Left hindlimb (tissue), 1 donor: Measurements from ENCODE around the gene DDX11.
"Not testable (repeated sequence)": the region's sequence is repeated elsewhere in the genome, so short reads cannot be mapped to it uniquely, and the experiment has no call there.

Experiments used
- DNase-seq: peaks from one replicate; pipeline ENCODE4 v3.0.0-alpha.2; 2018

Gene DDX11

DNA sequence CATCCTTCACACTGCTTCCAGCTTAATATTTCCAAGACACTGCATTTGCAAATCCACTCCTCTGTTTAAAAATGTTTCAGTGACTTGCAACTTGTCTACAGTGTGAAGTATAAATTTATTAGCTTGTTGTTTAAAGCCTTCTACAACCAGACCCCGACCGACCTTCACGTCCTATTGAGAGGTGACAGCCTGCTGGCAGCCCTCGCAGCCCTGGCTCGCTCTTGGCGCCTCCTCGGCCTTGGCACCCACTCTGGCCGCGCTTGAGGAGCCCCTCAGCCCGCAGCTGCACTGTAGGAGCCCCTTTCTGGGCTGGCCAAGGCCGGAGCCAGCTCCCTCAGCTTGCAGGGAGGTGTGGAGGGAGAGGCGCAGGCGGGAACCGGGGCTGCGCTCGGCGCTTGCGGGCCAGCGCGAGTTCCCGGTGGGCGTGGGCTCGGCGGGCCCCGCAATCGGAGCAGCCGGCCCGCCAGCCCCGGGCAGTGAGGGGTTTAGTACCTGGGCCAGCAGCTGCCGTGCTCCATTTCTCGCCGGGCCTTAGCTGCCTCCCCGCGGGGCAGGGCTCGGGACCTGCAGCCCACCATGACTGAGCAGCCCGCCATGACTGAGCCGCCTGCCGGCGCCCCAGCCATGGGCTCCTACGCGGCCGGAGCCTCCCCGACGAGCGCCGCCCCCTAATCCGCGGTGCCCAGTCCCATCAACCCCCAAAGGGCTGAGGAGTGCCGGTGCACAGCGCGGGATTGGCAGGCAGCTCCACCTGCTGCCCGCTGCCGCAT lies 2.5 kb upstream of the DDX11 start:
- DNase-seq: not testable (repeated sequence)

GRCh38 chr12:31072962-31073361 lies 698 bp upstream of the DDX11 start:
- not testable (repeated sequence) for DNase-seq

DNA sequence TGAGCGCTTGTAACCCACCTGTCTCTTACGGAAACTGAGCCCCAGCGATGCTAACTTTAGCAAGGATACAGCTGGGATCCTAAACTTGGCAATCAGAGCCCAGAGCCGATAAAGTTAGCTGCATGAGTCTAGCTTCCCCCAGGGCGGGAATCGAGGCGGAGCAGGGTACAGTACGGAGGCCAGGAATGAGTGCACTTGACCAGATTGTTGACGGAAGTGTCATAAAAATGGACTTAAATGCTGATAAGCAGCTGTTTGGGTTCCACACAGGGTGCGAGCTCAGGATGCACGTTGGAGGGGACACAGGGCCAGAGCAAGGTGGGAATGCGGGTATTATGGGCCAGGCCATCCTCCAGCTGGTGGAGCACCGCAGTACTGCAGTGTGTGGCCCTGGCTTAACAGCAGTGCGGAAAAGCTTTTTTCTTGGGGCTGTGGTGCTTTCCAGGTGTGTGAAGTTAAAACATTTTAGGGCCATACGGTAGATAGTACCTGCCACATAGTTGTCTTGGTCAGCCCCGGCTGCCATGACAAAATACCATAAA lies 744 bp downstream of the DDX11 start:
- DNase-seq: not testable (repeated sequence)

- not testable (repeated sequence) for DNase-seq
Measured at GRCh38 chr12:31076150-31076549, 2.5 kb downstream of the DDX11 start.

DNA sequence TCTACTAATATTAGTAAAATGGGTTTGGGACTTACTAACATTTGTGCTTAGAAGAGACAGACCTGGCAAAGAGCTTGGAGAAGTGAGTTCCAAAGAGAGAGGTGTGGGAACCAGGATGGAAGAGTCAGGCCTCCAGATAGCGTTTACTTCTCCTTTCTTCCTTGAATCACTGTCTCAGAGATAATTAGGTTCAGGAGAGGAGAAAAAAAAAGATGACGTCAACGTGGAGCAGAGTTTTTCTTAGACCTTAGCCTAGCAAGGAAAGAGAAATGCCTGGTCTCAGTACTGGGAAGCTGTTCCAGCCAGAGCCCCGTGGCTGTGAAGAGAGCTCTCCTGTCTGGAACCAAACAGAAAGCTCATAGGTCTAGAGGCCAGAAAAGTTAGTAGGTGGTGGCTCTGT lies 3.4 kb downstream of the DDX11 start:
- DNase-seq: not testable (repeated sequence)

- not testable (repeated sequence) for DNase-seq
Measured at GRCh38 chr12:31077998-31078397, 4.3 kb downstream of the DDX11 start.

DNA sequence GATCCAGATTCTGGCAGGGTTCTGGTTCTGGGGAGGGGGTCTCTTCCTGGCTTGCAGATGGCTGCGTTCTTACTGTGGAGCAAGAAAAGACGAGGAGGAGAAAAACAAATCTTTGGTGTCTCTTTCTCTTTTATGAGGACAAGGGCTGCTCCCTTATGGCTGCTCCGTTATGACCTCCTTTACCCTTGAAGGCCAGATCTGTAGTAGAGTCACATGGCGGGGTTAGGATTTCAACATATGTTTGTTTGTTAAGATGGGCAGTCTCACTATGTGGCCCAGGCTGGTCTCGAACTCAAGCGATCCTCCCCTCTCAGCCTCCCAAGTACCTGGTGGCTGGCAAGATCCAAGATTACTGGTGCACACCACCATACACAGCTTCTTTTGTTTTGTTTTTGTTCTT lies 5.8 kb downstream of the DDX11 start:
- not testable (repeated sequence) for DNase-seq

DNA sequence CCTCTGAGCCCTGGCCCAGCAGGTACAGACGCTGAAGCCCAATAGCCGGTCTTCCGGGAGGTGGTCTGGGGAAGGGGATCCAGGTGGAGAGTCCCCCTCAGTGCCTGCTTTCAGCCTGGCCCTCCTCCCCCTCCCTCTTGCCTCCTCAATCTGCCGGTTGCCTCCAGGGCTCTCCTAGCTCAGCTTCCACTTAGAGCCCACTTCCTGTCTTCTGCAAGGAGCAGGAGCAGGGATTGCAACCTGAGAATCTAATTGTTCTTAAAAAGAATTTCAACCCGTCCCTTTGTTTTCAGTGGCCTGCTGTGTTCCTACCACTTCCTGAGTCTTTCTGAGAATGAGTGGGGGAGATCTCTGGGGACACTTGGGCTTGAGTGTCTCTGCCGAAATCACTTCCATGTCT lies 6.6 kb downstream of the DDX11 start:
- not testable (repeated sequence) for DNase-seq

- DNase-seq: not testable (repeated sequence)
Measured at GRCh38 chr12:31081274-31081673, 7.6 kb downstream of the DDX11 start.

DNA sequence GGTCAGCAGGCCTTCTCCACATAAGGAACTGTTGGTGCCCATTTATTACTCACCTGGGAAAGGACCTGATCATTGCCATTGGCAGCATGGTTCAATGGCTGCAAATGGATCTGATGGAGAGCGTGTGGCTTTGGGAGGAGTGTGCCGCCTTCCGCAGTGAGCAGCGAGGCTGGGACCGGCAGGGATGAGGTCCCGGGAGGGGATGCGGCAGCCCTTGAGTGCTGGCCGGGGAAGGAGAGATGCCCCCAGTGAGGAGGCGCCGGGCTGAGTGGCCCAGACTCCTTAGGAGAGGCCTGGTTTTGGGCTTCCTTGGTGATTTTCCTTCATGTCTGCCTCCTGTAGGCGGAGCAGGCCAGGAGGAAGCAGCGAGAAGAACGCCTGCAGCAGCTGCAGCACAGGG lies 10.6 kb downstream of the DDX11 start:
- DNase-seq: not testable (repeated sequence)

DNA sequence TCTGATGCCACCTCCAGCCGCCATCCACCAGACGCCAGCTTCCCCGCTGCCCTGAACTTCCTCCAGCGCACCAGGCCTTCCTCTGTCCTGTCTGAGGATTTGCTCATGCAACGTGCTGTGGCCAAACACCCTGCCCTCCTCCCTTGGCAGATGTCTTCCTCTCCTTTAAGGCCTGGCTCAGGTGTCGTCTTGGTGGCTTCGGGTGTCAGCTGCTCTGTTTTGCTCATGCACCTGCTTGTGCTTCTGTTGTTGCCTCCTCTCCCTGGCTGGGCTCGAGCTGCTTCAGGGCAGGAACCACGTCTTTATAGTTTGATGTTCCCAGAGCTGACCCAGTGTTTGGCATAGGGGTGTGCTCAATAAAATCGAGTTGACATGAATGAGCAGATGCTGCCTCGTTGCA lies 12.4 kb downstream of the DDX11 start:
- DNase-seq: not testable (repeated sequence)

DNA sequence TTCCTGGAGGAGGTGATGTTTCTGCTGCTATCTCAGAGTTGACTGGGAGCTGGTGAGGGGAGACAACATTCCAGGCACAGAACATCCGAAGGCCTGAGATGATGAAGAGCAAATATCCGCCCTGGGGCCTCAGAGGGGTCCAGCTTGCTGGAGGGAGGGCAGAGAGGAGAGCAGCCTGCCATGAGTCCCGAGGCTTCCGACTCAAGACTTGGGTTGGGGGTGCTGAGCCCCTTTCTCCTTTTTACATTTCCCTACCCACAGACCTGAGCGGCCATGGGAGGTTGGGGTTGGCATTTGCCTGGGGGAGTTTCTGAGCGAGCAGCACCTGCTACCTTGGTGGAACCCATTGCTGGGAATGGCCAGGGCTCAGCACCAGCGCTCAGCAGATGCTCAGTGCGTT lies 13.8 kb downstream of the DDX11 start:
- DNase-seq: not testable (repeated sequence)

DNA sequence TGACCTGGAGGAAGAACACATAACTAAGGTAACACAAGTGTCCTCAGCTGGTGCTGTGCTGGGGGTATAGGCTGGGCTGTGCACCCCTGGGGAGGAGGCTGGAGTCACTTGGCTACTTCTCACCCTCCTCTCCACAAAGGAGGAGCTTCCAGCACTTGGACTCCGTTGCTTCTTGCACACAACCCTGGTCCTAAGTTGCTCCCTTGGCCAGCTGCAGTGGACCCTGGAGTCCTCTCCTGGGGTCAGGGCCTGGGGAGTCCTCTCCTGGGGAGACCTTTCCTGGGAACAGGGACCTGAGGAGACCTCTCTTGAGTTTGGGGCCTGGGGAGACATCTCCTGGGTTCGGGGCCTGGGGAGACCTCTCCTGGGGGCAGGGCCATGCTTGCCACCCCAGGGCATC lies 14.3 kb downstream of the DDX11 start:
- DNase-seq: not testable (repeated sequence)

DNA sequence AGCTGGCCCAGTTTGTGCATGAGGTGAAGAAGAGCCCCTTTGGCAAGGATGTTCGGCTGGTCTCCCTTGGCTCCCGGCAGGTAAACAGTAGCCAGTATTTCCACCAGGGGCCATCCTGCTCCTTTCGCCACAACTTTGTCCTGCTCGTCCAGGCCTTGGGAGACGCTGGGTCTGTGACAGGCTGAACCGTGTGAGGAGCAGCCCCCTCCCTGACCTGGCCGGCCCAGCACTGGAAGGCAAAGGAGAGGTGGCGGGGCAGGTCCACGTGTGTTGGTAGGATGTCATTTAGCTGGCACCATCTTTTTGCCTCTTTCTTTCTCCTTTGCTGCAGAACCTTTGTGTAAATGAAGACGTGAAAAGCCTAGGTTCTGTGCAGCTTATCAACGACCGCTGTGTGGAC lies 15.4 kb downstream of the DDX11 start:
- no peak for DNase-seq

GRCh38 chr12:31091629-31092028 lies 18.0 kb downstream of the DDX11 start:
- DNase-seq: not testable (repeated sequence)

GRCh38 chr12:31092718-31093117 lies 19.1 kb downstream of the DDX11 start:
- not testable (repeated sequence) for DNase-seq

GRCh38 chr12:31095080-31095860 lies 21.6 kb downstream of the DDX11 start:
- not testable (repeated sequence) for DNase-seq

GRCh38 chr12:31096251-31097065 lies 22.8 kb downstream of the DDX11 start:
- not testable (repeated sequence) for DNase-seq

DNA sequence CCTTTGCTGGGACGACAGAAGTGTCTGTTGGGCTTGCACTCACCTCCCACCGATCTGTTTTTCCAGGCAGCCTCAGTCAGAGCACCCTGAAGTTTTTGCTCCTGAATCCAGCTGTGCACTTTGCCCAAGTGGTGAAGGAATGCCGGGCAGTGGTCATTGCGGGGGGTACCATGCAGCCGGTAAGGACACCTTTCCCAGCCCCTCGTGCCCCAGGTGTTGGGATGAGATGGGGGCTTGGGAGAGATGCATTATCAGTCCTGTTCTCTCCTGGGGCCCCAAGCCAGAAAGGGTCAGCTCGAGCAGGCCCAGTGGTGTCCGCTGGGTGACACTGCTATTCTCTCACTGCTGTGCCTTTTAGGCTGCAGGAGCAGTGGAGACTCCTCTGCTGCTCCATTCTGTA lies 24.2 kb downstream of the DDX11 start:
- not testable (repeated sequence) for DNase-seq

GRCh38 chr12:31098363-31098762 lies 24.7 kb downstream of the DDX11 start:
- not testable (repeated sequence) for DNase-seq

DNA sequence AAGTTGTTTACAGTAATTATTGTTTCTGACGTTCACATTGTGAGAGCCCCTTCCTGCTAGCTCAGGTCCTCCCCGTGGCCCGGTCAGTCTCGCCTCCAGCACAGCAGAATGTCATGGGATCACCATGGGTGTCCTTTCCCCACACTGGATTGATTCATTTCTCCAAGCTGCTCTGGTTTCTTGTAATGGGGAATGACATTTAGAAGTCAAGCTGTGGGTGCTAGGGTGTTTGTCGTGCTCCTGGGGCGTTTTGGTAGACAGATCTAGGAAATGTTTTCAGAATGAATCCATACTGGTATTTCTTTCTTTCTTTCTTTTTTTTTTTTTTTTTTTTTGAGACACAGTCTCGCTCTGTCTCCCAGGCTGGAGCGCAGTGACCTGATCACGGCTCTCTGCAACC lies 25.1 kb downstream of the DDX11 start:
- DNase-seq: not testable (repeated sequence)

DNA sequence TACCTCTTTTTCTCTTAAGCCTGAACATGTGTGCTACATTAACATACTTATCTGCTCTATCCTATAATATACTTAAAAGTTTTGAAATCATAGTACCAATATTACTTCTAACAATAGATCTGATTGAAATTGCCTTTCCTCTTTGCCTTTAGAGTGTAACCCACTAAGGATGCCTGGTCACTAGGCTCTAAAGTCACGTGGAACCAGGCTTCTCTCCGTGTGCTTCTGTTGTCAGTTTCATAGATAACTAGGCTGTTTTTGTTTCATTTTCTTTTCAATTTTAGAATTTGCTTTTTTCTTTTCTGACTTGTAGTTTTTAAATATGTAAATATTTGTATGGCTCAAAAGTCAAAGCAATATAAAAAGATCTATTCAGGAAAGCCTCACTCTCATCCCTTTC lies 25.8 kb downstream of the DDX11 start:
- not testable (repeated sequence) for DNase-seq
